AG20443 (cell line): ENCODE measurements around the gene UTP4.

Source experiments
- DNase-seq: peaks from one replicate; pipeline ENCODE4 v3.0.0; 2012; ENCODE audit warnings: low spot score, mixed read lengths

Gene UTP4

GRCh38 chr16:69176033-69176800 is 43.8 kb downstream of the UTP4 start:
- peak; percentile 59 for DNase-seq

GRCh38 chr16:69179328-69180010 is 47.0 kb downstream of the UTP4 start:
- peak; percentile 67 for DNase-seq

GRCh38 chr16:69180011-69180338 is 47.5 kb downstream of the UTP4 start:
- DNase-seq = no peak

- DNase-seq = no peak
Observed at GRCh38 chr16:69182730-69183416, 50.4 kb downstream of the UTP4 start.

GRCh38 chr16:69186642-69187445 is 54.4 kb downstream of the UTP4 start, which contains the start of gene SNTB2:
SNTB2 (plus strand) TSS chr16:69187164; CDS start chr16:69187167, 3 bp downstream.
- DNase-seq = peak; percentile 96

GRCh38 chr16:69187446-69188235 is 55.2 kb downstream of the UTP4 start:
- peak; percentile 65 for DNase-seq

GRCh38 chr16:69188236-69188549 is 55.7 kb downstream of the UTP4 start:
- DNase-seq = no peak

- no peak for DNase-seq
Observed at GRCh38 chr16:69188716-69189115, 56.3 kb downstream of the UTP4 start.

- DNase-seq = no peak
Observed at GRCh38 chr16:69190046-69190588, 57.7 kb downstream of the UTP4 start.

GRCh38 chr16:69190598-69190997 is 58.1 kb downstream of the UTP4 start:
- DNase-seq = no peak

GRCh38 chr16:69191136-69191535 is 58.7 kb downstream of the UTP4 start:
- DNase-seq = no peak

- DNase-seq = no peak
Observed at GRCh38 chr16:69193855-69194254, 61.4 kb downstream of the UTP4 start.

- DNase-seq = no peak
Observed at GRCh38 chr16:69194488-69194887, 62.0 kb downstream of the UTP4 start.

GRCh38 chr16:69195369-69196029 is 63.0 kb downstream of the UTP4 start:
- no peak for DNase-seq

GRCh38 chr16:69197573-69197972 is 65.1 kb downstream of the UTP4 start:
- no peak for DNase-seq

- no peak for DNase-seq
Observed at GRCh38 chr16:69199382-69199781, 66.9 kb downstream of the UTP4 start.

GRCh38 chr16:69201291-69201690 is 68.8 kb downstream of the UTP4 start:
- DNase-seq = no peak

GRCh38 chr16:69201787-69202186 is 69.3 kb downstream of the UTP4 start:
- DNase-seq = no peak

GRCh38 chr16:69204172-69204571 is 71.7 kb downstream of the UTP4 start:
- no peak for DNase-seq

GRCh38 chr16:69209735-69210134 is 77.3 kb downstream of the UTP4 start:
- DNase-seq = no peak

- no peak for DNase-seq
Observed at GRCh38 chr16:69217433-69217832, 85.0 kb downstream of the UTP4 start.
